MCF 10A (cell line): ENCODE results near the gene ADAMTS8. TPM values are rescaled to one million over a fixed set of nuclear protein-coding genes. Genes with fewer than 3 reads are reported as not detected.

Experiments
- BruUV-seq: library from RNA; stranded (reverse); fragments of 400-500 nt; replicated peaks from 2 replicates; lab custom pipeline; 2021; lab: Mats Ljungman, UMichigan
- CTCF ChIA-PET: fragments of 300-600 bp; sonication (Branson Sonifier 250); formaldehyde crosslinking; extraction: SDS; loops from one replicate; lab custom pipeline; 2021; ENCODE audit warnings: antibody characterized with exemption, inconsistent platforms; lab: Yijun Ruan, JAX
- POLR2A ChIA-PET: fragments of 300-600, 350-650 bp; sonication (Branson Sonifier 250); formaldehyde crosslinking; extraction: SDS; loops from one replicate; lab custom pipeline; 2020; ENCODE audit warnings: antibody characterized with exemption, inconsistent platforms; lab: Yijun Ruan, JAX
- DNase-seq: peaks from one replicate; pipeline ENCODE4 v3.0.0-alpha.2; 2018; ENCODE audit not compliant: unreplicated experiment
- H3K27ac Mint-ChIP-seq: one replicate; pipeline ENCODE4 v1.8.0; 2022; ENCODE audit warnings: mild to moderate bottlenecking, low read depth, mixed read lengths; ENCODE audit not compliant: unreplicated experiment
- H3K27me3 Mint-ChIP-seq: one replicate; pipeline ENCODE4 v1.8.0; 2022; ENCODE audit warnings: mixed read lengths; ENCODE audit not compliant: insufficient read depth, unreplicated experiment
- H3K36me3 Mint-ChIP-seq: one replicate; pipeline ENCODE4 v1.8.0; 2022; ENCODE audit warnings: mild to moderate bottlenecking, moderate library complexity, mixed read lengths; ENCODE audit not compliant: insufficient read depth, unreplicated experiment
- H3K4me1 Mint-ChIP-seq: one replicate; pipeline ENCODE4 v1.8.0; 2022; ENCODE audit warnings: mixed read lengths; ENCODE audit not compliant: insufficient read depth, unreplicated experiment
- H3K4me3 Mint-ChIP-seq: one replicate; pipeline ENCODE4 v1.8.0; 2022; ENCODE audit warnings: mild to moderate bottlenecking, moderate library complexity, mixed read lengths; ENCODE audit not compliant: unreplicated experiment
- H3K9me3 Mint-ChIP-seq: one replicate; pipeline ENCODE4 v1.8.0; 2022; ENCODE audit warnings: mixed read lengths; ENCODE audit not compliant: unreplicated experiment
- intact Hi-C: fragments of 100-400 bp; cut with micrococcal nuclease; formaldehyde crosslinking; loops from 2 replicates; pipeline ENCODE4 v1.14.1; 2022
- total RNA-seq: library from RNA; stranded (reverse); gene quantifications from 2 replicates; pipeline ENCODE4 v1.2.3, GENCODE V29; 2022
- TF ChIP-seq, protein P1 (sequence below): fragments of 200-600 bp; IDR thresholded peaks from one replicate; pipeline ENCODE4 v1.8.0; 2022; ENCODE audit warnings: antibody characterized with exemption, mild to moderate bottlenecking; ENCODE audit not compliant: unreplicated experiment

The ADAMTS8 gene
- total RNA-seq, 1 experiment from 2014 or later = not detected

GRCh38 chr11:130427581-130428315, 661 bp downstream of the ADAMTS8 start:
- Mint-ChIP-seq H3K9me3 (no peaks in the 10 kb centered on the region), H3K27me3 (peaks cover 73% of the 10 kb centered on the region), H3K4me1 (peaks cover 5% of the 10 kb centered on the region), H3K27ac (no peak overlapping the region), H3K36me3 (no peaks in the 10 kb centered on the region), H3K4me3 (no peak overlapping the region)
- TF ChIP-seq, protein P1, sequence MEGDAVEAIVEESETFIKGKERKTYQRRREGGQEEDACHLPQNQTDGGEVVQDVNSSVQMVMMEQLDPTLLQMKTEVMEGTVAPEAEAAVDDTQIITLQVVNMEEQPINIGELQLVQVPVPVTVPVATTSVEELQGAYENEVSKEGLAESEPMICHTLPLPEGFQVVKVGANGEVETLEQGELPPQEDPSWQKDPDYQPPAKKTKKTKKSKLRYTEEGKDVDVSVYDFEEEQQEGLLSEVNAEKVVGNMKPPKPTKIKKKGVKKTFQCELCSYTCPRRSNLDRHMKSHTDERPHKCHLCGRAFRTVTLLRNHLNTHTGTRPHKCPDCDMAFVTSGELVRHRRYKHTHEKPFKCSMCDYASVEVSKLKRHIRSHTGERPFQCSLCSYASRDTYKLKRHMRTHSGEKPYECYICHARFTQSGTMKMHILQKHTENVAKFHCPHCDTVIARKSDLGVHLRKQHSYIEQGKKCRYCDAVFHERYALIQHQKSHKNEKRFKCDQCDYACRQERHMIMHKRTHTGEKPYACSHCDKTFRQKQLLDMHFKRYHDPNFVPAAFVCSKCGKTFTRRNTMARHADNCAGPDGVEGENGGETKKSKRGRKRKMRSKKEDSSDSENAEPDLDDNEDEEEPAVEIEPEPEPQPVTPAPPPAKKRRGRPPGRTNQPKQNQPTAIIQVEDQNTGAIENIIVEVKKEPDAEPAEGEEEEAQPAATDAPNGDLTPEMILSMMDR = no peak
- no peak for DNase-seq
- POLR2A ChIA-PET = no interaction called here
- intact Hi-C loops = loop anchor here (1.0 kb wide), 1 partner anchor 37 kb away; no protein-coding TSS in a partner anchor
- CTCF ChIA-PET = interaction anchor here (0.6 to 25.6 kb wide), 3 partner anchors 215 to 477 kb away, joined by 5 to 1064 read pairs (median 8); no protein-coding TSS in a partner anchor
- no TSS peak for BruUV-seq

GRCh38 chr11:130426837-130427341, 1.5 kb downstream of the ADAMTS8 start:
- H3K4me3 Mint-ChIP-seq = peak overlapping the region; percentile 55
- H3K27me3 Mint-ChIP-seq = peaks cover 73% of the 10 kb centered on the region
- BruUV-seq = no TSS peak
- no peaks in the 10 kb centered on the region for H3K36me3 Mint-ChIP-seq
- TF ChIP-seq, protein P1 = no peak
- POLR2A ChIA-PET = interaction anchor here (0.6 to 0.7 kb wide), 2 partner anchors 11 to 861 kb away, joined by 3 to 4 read pairs; no protein-coding TSS in a partner anchor
- no peak for DNase-seq
- H3K4me1 Mint-ChIP-seq = peaks cover 5% of the 10 kb centered on the region
- no peak overlapping the region for H3K27ac Mint-ChIP-seq
- CTCF ChIA-PET = interaction anchor here (0.6 to 25.6 kb wide), 4 partner anchors 214 to 477 kb away, joined by 4 to 1064 read pairs (median 6); no protein-coding TSS in a partner anchor
- H3K9me3 Mint-ChIP-seq = no peaks in the 10 kb centered on the region
- intact Hi-C loops = loop anchor here (1.0 kb wide), 1 partner anchor 37 kb away; no protein-coding TSS in a partner anchor

GRCh38 chr11:130426223-130426836, 2.1 kb downstream of the ADAMTS8 start:
- BruUV-seq = no TSS peak
- CTCF ChIA-PET = interaction anchor here (0.7 to 25.6 kb wide), 3 partner anchors 214 to 470 kb away, joined by 4 to 1064 read pairs (median 8); no protein-coding TSS in a partner anchor
- TF ChIP-seq, protein P1 = no peak
- Mint-ChIP-seq H3K27me3 (peaks cover 70% of the 10 kb centered on the region), H3K4me1 (peaks cover 5% of the 10 kb centered on the region), H3K27ac (no peak overlapping the region), H3K9me3 (no peaks in the 10 kb centered on the region), H3K4me3 (no peak overlapping the region), H3K36me3 (no peaks in the 10 kb centered on the region)
- DNase-seq = no peak
- POLR2A ChIA-PET = interaction anchor here (0.6 to 0.7 kb wide), 2 partner anchors 12 to 861 kb away, joined by 3 to 4 read pairs; no protein-coding TSS in a partner anchor
- intact Hi-C loops = no loop called here

DNA sequence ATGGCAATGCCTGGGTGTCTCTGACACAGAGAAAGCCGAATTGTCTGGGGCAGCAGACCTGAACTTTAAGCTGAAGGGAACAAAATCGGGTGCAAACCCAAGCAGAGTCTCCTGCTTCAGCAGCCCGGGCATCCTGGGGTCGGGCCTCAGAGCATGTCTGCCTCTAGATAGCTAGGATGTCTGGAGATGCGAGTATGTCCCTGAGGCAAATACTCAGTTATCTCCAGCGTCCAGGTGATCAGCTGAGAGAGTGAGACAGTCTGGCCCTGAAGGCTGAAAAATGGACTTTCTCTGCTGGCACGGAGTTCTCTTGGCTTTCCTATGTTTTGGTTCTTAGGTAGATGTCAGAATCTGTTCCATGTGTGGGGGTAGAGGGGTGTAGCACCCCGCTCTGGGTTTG, 3.3 kb downstream of the ADAMTS8 start:
- no peak for DNase-seq
- no TSS peak for BruUV-seq
- POLR2A ChIA-PET = no interaction called here
- H3K9me3 Mint-ChIP-seq = no peaks in the 10 kb centered on the region
- TF ChIP-seq, protein P1 = no peak
- intact Hi-C loops = no loop called here
- no peaks in the 10 kb centered on the region for H3K36me3 Mint-ChIP-seq
- peaks cover 5% of the 10 kb centered on the region for H3K4me1 Mint-ChIP-seq
- H3K27ac Mint-ChIP-seq = no peak overlapping the region
- H3K4me3 Mint-ChIP-seq = no peak overlapping the region
- H3K27me3 Mint-ChIP-seq = peaks cover 69% of the 10 kb centered on the region
- CTCF ChIA-PET = interaction anchor here (0.6 to 25.6 kb wide), 6 partner anchors 10 to 469 kb away, joined by 3 to 1064 read pairs (median 4); no protein-coding TSS in a partner anchor
